IPS-15b (cell line): ENCODE results near the gene COL5A1.

Experiments used
- H3K27me3 ChIP-seq: one replicate; pipeline ENCODE4 v1.6.1; 2013; ENCODE audit warnings: low read length; ENCODE audit not compliant: control insufficient read depth, insufficient read depth
- H3K36me3 ChIP-seq: one replicate; pipeline ENCODE4 v1.6.1; 2013; ENCODE audit warnings: low read length; ENCODE audit not compliant: control insufficient read depth, insufficient read depth
- H3K4me1 ChIP-seq: one replicate; pipeline ENCODE4 v1.6.1; 2013; ENCODE audit warnings: mild to moderate bottlenecking, low read length; ENCODE audit not compliant: control insufficient read depth, insufficient read depth
- H3K4me3 ChIP-seq: one replicate; pipeline ENCODE4 v1.5.1; 2013; ENCODE audit warnings: low read depth, low read length
- H3K9ac ChIP-seq: one replicate; pipeline ENCODE4 v1.6.1; 2013; ENCODE audit warnings: low read depth, mild to moderate bottlenecking, low read length
- H3K9me3 ChIP-seq: one replicate; pipeline ENCODE4 v1.6.1; 2013; ENCODE audit warnings: mild to moderate bottlenecking, low read length; ENCODE audit not compliant: control insufficient read depth, insufficient read depth

COL5A1 gene

GRCh38 chr9:134728021-134728795 lies 86.6 kb downstream of the COL5A1 start:
- Histone ChIP-seq H3K36me3 (peaks cover 11% of the 10 kb centered on the region), H3K9ac (no peak overlapping the region), H3K4me1 (no peaks in the 10 kb centered on the region), H3K9me3 (no peaks in the 10 kb centered on the region), H3K27me3 (no peaks in the 10 kb centered on the region), H3K4me3 (no peak overlapping the region)

- H3K27me3 ChIP-seq: no peaks in the 10 kb centered on the region
- peaks cover 11% of the 10 kb centered on the region for H3K36me3 ChIP-seq
- no peak overlapping the region for H3K4me3 ChIP-seq
- no peaks in the 10 kb centered on the region for H3K4me1 ChIP-seq
- H3K9me3 ChIP-seq: no peaks in the 10 kb centered on the region
- H3K9ac ChIP-seq: no peak overlapping the region
Observed at GRCh38 chr9:134728801-134729495, 87.3 kb downstream of the COL5A1 start.

- Histone ChIP-seq H3K4me1 (no peaks in the 10 kb centered on the region), H3K4me3 (no peak overlapping the region), H3K36me3 (peaks cover 11% of the 10 kb centered on the region), H3K9me3 (no peaks in the 10 kb centered on the region), H3K9ac (no peak overlapping the region), H3K27me3 (no peaks in the 10 kb centered on the region)
Observed at GRCh38 chr9:134730011-134730760, 88.6 kb downstream of the COL5A1 start.

GRCh38 chr9:134730761-134731496 lies 89.3 kb downstream of the COL5A1 start:
- Histone ChIP-seq H3K36me3 (peaks cover 11% of the 10 kb centered on the region), H3K4me1 (no peaks in the 10 kb centered on the region), H3K4me3 (no peak overlapping the region), H3K27me3 (no peaks in the 10 kb centered on the region), H3K9ac (no peak overlapping the region), H3K9me3 (no peaks in the 10 kb centered on the region)

- no peak overlapping the region for H3K9ac ChIP-seq
- no peaks in the 10 kb centered on the region for H3K4me1 ChIP-seq
- no peak overlapping the region for H3K4me3 ChIP-seq
- peaks cover 11% of the 10 kb centered on the region for H3K36me3 ChIP-seq
- no peaks in the 10 kb centered on the region for H3K27me3 ChIP-seq
- no peaks in the 10 kb centered on the region for H3K9me3 ChIP-seq
Observed at GRCh38 chr9:134731497-134732391, 90.1 kb downstream of the COL5A1 start.

- Histone ChIP-seq H3K27me3 (no peaks in the 10 kb centered on the region), H3K4me1 (no peaks in the 10 kb centered on the region), H3K9me3 (no peaks in the 10 kb centered on the region), H3K36me3 (peaks cover 11% of the 10 kb centered on the region), H3K9ac (no peak overlapping the region), H3K4me3 (no peak overlapping the region)
Observed at GRCh38 chr9:134732392-134733110, 90.9 kb downstream of the COL5A1 start.

- Histone ChIP-seq H3K27me3 (no peaks in the 10 kb centered on the region), H3K36me3 (peaks cover 6% of the 10 kb centered on the region), H3K9me3 (no peaks in the 10 kb centered on the region), H3K4me3 (no peak overlapping the region), H3K9ac (no peak overlapping the region), H3K4me1 (no peaks in the 10 kb centered on the region)
Observed at GRCh38 chr9:134733480-134734232, 92.1 kb downstream of the COL5A1 start.

- H3K27me3 ChIP-seq: no peaks in the 10 kb centered on the region
- no peaks in the 10 kb centered on the region for H3K4me1 ChIP-seq
- no peak overlapping the region for H3K9ac ChIP-seq
Observed at GRCh38 chr9:134734270-134734669, 92.7 kb downstream of the COL5A1 start.

GRCh38 chr9:134735441-134736175 lies 94.0 kb downstream of the COL5A1 start:
- Histone ChIP-seq H3K9ac (no peak overlapping the region), H3K4me3 (no peak overlapping the region), H3K27me3 (no peaks in the 10 kb centered on the region), H3K36me3 (peaks cover under 1% of the 10 kb centered on the region), H3K9me3 (no peaks in the 10 kb centered on the region), H3K4me1 (no peaks in the 10 kb centered on the region)

More at GRCh38 chr9:134734270-134734669, 92.7 kb downstream of the COL5A1 start:
- Histone ChIP-seq H3K9me3 (no peaks in the 10 kb centered on the region), H3K36me3 (peaks cover 6% of the 10 kb centered on the region), H3K4me3 (no peak overlapping the region)
